Psoas muscle (tissue), 8 donors: Measurements from ENCODE around the gene TBC1D21. TPM values are rescaled to one million over a fixed set of nuclear protein-coding genes. Genes with fewer than 3 reads are reported as not detected.
A peak's percentile ranks its signal among the peaks of the same experiment; 100 is the strongest.

Experiments
- ATAC-seq, 4 donors: fragments of 200-7000 bp; cut with Tn5 transposase; one replicate each; pipeline ENCODE4 v1.9.1; 2020; ENCODE audit warnings: moderate library complexity in 3 of 4, mild to moderate bottlenecking in 2 of 4
- DNase-seq, 2 donors: peaks; one replicate each; pipeline ENCODE4 v3.0.0-alpha.2; 2020
- H3K27ac ChIP-seq: fragments of 200-600 bp; one replicate; pipeline ENCODE4 v1.8.0; 2022
- H3K27me3 ChIP-seq, 3 donors: fragments of 200-600 bp in 1 of 3; one replicate each; pipeline versions ENCODE4 v1.6.1 to v1.8.0; 2013 to 2022; ENCODE audit warnings: low read length in 2 of 3, mild to moderate bottlenecking in 2 of 3, moderate library complexity in 1 of 3; ENCODE audit not compliant: insufficient read depth in 3 of 3
- H3K36me3 ChIP-seq, 2 donors: fragments of 200-600 bp in 1 of 2; one replicate each; pipeline versions ENCODE4 v1.6.1 to v1.8.0; 2013 to 2022; ENCODE audit warnings: low read depth in 1 of 2, mild to moderate bottlenecking in 1 of 2, moderate library complexity in 1 of 2; ENCODE audit not compliant: insufficient read depth in 1 of 2
- H3K4me1 ChIP-seq: fragments of 200-600 bp; one replicate; pipeline ENCODE4 v1.8.0; 2022
- H3K4me3 ChIP-seq: fragments of 200-600 bp; one replicate; pipeline ENCODE4 v1.8.0; 2022; ENCODE audit warnings: mild to moderate bottlenecking
- H3K9me3 ChIP-seq: fragments of 200-600 bp; one replicate; pipeline ENCODE4 v1.8.0; 2022
- CTCF ChIP-seq: fragments of 200-600 bp; IDR thresholded peaks from one replicate; pipeline ENCODE4 v1.8.0; 2022; ENCODE audit warnings: antibody characterized with exemption
- WGBS, 3 donors: extraction: QIAGEN DNeasy Blood & Tissue Kit; methylation state at CpG; one replicate each; pipeline versions ENCODE4 v1.1.6 to v1.1.7; 2013; 5-methylcytosine and 5-hydroxymethylcytosine counted together
- intact Hi-C, 2 donors: fragments of 100-400 bp; cut with DNase I; formaldehyde crosslinking; loops; one replicate each; pipeline versions ENCODE4 v1.11.0 to v1.14.2; 2022
- polyA plus RNA-seq, 3 donors: library from polyadenylated mRNA; stranded (reverse); fragments of 200-250 nt; gene quantifications; one replicate each; pipeline ENCODE4 v1.2.3, GENCODE V29; 2013
- total RNA-seq, 4 donors: library from RNA; stranded (reverse); fragmentation: NEBNext Ultra II Directional in 2 of 4; extraction: Animal tissue kit (Norgen Biotek cat#: 25700) in 2 of 4; gene quantifications; one replicate each; pipeline versions ENCODE4 v1.2.1 to v1.2.4, GENCODE V29; 2021 to 2023
- donor health status: healthy with polysubstance abuse.
- donor health status: DM: no; HTN: no; CAD: no; lungs with moderate emphysema.
- donor health status: Bipolar disorder and iron deficiency.
- donor health status: healthy.
- donor health status: DM: yes; HTN: yes; CAD: no.
- donor health status: DM: no; HTN: no; CAD: no.
- donor health status: DM: no; HTN: no; CAD: no.
- donor health status: DM: yes; HTN: yes; CAD: no.

TBC1D21 gene
- total and polyA plus RNA-seq, 7 donors: not detected

GRCh38 chr15:73927003-73927475, 53.7 kb downstream of the TBC1D21 start:
- Histone ChIP-seq H3K36me3 (no peaks in the 10 kb centered on the region), H3K4me3 (peak overlapping the region; percentile 66), H3K27me3 (peaks cover 0 to 18% (median 10%) of the 10 kb centered on the region in 3 donors), H3K4me1 (peaks cover 38% of the 10 kb centered on the region), H3K9me3 (no peaks in the 10 kb centered on the region), H3K27ac (peak overlapping the region; percentile 68)
- peak; percentile 11 to 41 (median 20) for ATAC-seq
- DNase-seq: peak; percentile 60 to 77
- 0 to 2% (median 1%) methylated on average over 32 to 65 of the region's 65 CpGs for WGBS, 3 donors
- no peak for TF ChIP-seq CTCF
- intact Hi-C loops: no loop called here

GRCh38 chr15:73927476-73928240, 54.3 kb downstream of the TBC1D21 start:
- no peaks in the 10 kb centered on the region for H3K9me3 ChIP-seq

GRCh38 chr15:73928241-73928579, 54.8 kb downstream of the TBC1D21 start:
- peak overlapping the region; percentile 66 for H3K4me3 ChIP-seq
- peaks cover 0 to 18% (median 10%) of the 10 kb centered on the region in 3 donors for H3K27me3 ChIP-seq
- no peak overlapping the region for H3K27ac ChIP-seq
- ATAC-seq (no peak), DNase-seq (peak in 1 of 2 donors; percentile 49)
- 60 to 88% (median 75%) methylated on average over 3 of the region's 3 CpGs for WGBS, 3 donors
- intact Hi-C loops: no loop called here
- H3K4me1 ChIP-seq: peaks cover 31% of the 10 kb centered on the region
- TF ChIP-seq CTCF: no peak
- no peaks in the 10 kb centered on the region for H3K36me3 ChIP-seq
- H3K9me3 ChIP-seq: no peaks in the 10 kb centered on the region

More at GRCh38 chr15:73927476-73928240, 54.3 kb downstream of the TBC1D21 start:
- peak overlapping the region; percentile 68 for H3K27ac ChIP-seq
- 2 to 4% (median 3%) methylated on average over 45 to 78 of the region's 78 CpGs for WGBS, 3 donors
- H3K4me1 ChIP-seq: peaks cover 35% of the 10 kb centered on the region
- ATAC-seq (peak; percentile 54 to 65 (median 60)), DNase-seq (peak; percentile 60 to 74)
- TF ChIP-seq CTCF: peak; percentile 39
- H3K36me3 ChIP-seq: no peaks in the 10 kb centered on the region
- intact Hi-C loops: no loop called here
- H3K27me3 ChIP-seq: peaks cover 0 to 18% (median 10%) of the 10 kb centered on the region in 3 donors
- peak overlapping the region; percentile 66 for H3K4me3 ChIP-seq

GRCh38 chr15:73928971-73929627, 55.7 kb downstream of the TBC1D21 start:
- WGBS, 3 donors: 81 to 84% (median 84%) methylated on average over 5 of the region's 5 CpGs
- Histone ChIP-seq H3K27me3 (peaks cover 0 to 18% (median 10%) of the 10 kb centered on the region in 3 donors), H3K27ac (no peak overlapping the region), H3K36me3 (no peaks in the 10 kb centered on the region), H3K9me3 (no peaks in the 10 kb centered on the region), H3K4me3 (no peak overlapping the region), H3K4me1 (peaks cover 23% of the 10 kb centered on the region)
- ATAC-seq: no peak
- intact Hi-C loops: no loop called here
- DNase-seq: peak in 1 of 2 donors; percentile 12
- TF ChIP-seq CTCF: no peak
